ENCODE measurements around the gene HBA2. TPM values are rescaled to one million over a fixed set of nuclear protein-coding genes. Genes with fewer than 3 reads are reported as not detected.
"Not testable (repeated sequence)": the region's sequence is repeated elsewhere in the genome, so short reads cannot be mapped to it uniquely, and the experiment has no call there.

HBA2 gene
- total RNA-seq: not detected in 2 replicates

DNA sequence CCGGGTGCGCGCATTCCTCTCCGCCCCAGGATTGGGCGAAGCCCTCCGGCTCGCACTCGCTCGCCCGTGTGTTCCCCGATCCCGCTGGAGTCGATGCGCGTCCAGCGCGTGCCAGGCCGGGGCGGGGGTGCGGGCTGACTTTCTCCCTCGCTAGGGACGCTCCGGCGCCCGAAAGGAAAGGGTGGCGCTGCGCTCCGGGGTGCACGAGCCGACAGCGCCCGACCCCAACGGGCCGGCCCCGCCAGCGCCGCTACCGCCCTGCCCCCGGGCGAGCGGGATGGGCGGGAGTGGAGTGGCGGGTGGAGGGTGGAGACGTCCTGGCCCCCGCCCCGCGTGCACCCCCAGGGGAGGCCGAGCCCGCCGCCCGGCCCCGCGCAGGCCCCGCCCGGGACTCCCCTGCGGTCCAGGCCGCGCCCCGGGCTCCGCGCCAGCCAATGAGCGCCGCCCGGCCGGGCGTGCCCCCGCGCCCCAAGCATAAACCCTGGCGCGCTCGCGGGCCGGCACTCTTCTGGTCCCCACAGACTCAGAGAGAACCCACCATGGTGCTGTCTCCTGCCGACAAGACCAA is at the start of gene HBA2:
Gene HBA2, plus strand, starts transcription at position 503 of the 568 bp plus-strand sequence. Its CDS starts 37 bp downstream, at position 540.
- intact Hi-C loops (cut with micrococcal nuclease): not testable (repeated sequence)

DNA sequence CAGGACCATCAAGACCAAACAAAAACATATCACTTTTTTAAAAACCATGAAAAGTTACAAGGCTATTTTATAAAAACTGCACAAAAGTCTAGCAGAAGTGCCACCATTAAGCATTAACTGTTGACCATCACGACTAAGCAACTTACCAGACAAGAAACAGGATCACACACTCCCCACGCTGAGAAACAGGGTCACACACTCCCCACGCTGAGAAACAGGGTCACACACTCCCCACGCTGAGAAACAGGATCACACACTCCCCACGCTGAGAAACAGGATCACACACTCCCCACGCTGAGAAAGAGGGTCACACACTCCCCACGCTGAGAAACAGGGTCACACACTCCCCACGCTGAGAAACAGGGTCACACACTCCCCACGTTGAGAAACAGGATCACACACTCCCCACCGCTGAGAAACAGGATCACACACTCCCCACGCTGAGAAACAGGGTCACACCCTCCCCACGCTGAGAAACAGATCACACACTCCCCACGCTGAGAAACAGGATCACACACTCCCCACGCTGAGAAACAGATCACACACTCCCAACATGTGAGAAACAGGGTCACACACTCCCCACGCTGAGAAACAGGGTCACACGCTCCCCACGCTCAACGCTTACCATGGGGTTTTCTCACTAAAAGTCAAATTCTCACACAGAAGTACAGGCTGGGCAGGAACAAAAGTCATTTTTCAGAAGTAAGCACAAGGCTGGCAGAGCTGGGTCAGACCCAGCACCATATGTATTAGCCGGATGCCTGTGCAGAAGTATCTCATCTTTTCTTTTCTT is 48.9 kb upstream of the HBA2 start:
- intact Hi-C loops (cut with micrococcal nuclease): not testable (repeated sequence)

DNA sequence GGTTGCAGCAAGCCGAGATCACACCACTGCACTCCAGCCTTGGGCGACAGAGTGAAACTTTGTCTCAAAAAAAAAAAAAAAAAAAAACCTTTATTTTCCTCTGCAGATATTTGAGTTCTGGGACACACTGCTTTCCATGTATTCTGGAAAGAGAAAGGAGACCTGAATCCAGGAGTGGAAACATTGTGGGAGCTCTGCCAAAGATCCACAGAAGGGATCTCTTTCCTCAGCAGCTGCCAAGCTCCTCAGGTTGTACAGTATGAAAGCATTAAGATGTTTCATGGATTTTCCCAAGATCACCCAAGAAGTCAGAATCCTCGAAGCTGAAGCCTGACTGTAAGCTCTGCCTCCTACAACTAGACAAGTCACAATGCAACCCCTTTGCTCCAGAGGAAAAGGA is 47.7 kb upstream of the HBA2 start:
- intact Hi-C loops (cut with micrococcal nuclease): no loop called here

DNA sequence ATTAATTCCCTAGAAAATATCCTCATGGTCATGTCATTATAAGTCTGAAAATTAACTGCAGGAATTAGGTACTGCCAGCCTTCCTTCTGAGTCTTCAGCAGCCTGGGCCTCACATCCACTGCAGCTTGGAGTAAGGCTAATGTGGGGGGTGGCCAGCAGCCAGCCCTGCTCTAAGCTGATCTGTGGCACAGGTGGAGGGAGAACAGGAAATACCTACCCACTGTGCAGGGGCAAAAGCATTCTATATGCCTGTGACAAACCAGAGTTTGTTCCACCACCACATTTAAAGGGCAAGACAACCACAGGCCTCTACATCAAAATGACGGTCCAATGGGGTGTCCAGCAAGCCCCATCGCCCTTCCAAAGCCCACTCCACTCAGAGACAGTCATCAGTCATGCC is 43.6 kb upstream of the HBA2 start:
- intact Hi-C loops (cut with micrococcal nuclease): no loop called here

DNA sequence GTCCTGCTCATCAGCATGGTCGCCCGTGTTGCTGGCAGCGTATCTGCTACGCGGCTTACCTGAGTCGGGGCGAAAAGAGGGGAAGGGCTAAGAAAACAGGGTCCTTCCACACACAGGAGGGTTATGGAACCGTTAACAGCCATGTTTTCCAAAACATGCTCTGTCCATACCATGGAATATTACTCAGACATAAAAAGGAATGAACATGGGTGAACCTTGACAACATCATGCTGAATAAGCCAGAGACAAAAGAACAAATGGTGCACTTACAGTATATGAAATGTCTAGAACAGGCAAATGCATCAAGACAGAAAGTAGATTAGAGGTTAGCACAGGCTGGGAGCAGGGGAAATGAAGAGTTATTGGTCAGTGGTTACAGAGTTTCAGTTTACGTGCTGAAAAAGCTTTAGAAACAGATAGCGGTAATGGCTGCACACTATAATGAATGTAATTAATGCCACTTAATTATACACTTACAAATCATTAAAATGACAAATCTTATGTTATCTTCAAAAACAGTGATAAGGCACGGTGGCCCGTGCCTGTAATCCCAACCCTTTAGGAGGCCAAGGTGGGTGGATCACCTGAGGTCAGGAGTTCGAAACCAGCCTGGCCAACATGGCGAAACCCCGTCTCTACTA is 42.0 kb upstream of the HBA2 start:
- intact Hi-C loops (cut with micrococcal nuclease): no loop called here

DNA sequence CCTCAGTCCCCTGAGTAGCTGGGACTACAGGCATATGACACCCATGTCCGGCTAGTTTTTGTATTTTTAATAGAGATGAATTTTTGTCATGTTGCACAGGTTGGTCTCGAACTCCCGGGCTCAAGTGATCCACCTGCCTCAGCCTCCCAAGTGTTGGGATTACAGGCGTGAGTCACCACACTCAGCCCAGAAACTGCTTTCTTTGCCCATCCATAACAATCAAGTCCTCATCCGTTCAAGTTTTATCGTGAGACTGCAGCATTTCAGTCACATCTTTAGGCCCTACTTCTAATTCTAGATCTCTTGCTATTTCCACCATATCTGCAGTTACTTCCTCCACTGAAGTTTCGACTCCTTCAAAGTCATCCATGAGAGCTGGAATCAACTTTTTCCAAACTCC is 40.6 kb upstream of the HBA2 start:
- intact Hi-C loops (cut with micrococcal nuclease): no loop called here

DNA sequence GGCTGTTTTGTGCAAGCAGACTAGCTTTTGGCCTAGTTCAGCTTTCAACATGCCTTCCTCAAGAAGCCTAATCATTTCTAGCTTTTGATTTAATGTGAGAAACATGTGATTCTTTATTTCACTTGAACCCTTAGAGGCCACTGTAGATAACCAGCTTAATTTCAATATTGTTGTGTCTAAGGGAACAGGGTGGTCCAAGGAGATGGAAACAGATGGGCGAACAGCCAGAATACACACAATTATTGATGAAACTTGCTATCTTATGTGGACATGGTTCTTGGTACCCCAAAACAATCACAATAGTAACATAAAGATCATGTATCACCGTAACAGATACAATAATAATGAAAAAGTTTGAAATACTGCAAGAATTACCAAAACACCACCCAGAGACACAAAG is 39.0 kb upstream of the HBA2 start:
- intact Hi-C loops (cut with micrococcal nuclease): no loop called here

DNA sequence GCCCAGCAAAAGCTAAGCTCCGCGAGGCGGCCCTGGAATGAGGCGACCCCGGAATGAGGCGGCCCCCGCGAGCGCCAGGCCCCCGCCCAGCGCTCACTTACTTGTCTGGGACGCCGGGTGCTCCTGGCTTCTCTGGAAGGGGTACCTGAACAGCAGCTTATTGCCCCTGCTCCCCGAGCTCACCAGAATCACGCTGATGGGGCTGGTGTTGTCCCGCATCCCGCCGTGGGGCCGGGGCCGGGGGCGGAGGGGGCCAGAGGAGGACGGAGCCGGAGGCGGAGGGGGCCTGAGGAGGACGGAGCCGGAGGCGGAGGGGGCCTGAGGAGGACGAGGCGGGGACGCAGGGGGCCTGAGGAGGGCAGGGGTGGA is 34.6 kb upstream of the HBA2 start:
- intact Hi-C loops (cut with micrococcal nuclease): loop anchor here (1.0 kb wide), 1 partner anchor 85 kb away; the partner anchor contains the start of genes POLR3K and SNRNP25

DNA sequence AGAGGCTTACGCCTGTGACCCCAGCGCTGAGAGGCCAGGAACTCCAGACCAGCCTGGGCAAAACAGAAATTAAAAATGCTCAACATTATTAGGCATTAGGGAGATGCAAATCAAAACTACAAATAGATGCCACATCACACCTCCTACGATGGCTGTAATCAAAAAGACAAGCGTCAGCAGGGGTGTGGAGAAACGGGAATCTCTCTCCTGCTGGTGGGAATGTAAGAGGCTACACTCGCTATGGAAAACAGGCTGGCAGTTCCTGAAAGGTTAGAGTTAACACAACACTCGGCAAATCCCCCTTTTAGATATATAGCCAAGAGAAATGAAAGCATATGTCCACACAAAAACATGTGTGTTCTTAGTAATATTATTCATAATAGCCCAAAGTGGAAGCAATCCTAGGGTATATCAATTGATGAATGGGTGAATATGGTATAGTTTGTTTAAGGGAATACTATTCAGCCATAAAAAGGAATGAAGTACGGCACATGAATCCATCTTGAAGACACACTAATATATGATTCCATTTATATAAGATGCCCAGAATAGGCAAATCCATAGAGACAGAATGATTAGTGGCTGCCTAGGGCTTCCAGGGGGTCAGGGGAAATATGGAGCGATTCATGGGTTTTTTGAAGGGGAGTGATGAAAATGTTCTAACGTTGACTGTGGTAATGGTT is 32.4 kb upstream of the HBA2 start:
- intact Hi-C loops (cut with micrococcal nuclease): no loop called here

DNA sequence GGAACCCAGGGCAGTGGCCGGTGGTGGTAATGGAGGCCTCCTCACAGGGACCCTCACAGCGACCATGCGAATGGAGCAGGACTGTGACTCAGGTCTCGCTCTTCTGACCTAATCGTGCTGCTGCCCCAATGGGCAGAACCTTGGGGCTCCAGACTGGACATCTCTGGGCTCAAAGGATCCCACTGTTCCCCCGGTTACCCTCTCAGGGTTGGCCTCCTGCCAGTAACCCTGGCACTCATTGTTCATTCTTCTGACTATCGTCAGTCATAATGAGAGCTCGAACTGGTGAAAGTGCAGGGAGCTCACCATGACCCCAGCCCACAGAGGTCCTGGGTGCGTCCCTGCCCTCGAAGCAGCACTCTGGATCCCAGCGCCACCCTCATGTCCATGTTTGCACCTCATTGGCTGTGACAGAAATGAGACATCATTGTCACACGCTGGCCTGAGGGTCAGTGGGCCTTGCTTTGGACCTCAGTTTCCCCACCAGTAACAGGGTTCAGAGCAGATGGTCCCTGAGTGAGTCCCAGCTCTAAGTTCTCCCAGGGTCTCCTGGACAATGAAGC is 30.2 kb upstream of the HBA2 start:
- intact Hi-C loops (cut with micrococcal nuclease): no loop called here

DNA sequence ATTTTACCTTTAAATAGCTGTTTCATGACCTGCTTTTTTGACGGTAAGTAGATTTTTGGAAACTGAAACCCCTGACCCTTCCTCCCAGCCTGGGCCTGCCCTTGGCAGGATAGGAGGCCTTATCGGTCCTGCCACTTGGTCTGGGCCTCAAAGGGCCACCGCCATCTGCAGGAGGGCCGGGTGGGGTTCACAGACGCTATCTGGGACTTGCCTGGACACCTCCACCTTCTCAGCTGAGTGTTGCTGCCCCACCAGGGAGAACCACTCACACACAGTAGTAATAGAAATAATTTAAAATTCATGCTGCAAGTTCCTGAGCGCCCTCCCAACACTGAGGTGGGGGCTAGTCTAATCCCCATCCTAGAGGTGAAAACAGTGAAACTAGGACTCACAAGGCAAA is 29.6 kb upstream of the HBA2 start:
- intact Hi-C loops (cut with micrococcal nuclease): no loop called here

DNA sequence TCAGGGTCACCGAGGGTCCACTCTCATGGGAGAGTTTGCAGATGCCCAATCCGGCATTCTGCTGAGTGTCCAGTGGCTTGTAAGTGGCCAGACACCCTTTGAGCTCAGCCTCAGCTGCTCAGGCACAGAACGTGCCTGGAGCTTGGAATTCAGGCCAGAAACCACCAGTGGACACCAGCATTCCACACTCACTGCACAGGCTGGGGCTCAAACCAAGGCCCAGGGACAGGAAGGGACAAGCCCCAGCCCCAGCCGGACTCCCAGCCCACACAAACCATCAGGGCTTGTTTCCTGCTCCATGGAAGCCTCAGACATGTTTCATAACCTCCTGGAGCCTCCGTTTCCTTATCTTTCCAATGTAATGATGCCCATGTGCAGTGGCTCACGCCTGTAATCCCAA is 29.2 kb upstream of the HBA2 start:
- intact Hi-C loops (cut with micrococcal nuclease): no loop called here

DNA sequence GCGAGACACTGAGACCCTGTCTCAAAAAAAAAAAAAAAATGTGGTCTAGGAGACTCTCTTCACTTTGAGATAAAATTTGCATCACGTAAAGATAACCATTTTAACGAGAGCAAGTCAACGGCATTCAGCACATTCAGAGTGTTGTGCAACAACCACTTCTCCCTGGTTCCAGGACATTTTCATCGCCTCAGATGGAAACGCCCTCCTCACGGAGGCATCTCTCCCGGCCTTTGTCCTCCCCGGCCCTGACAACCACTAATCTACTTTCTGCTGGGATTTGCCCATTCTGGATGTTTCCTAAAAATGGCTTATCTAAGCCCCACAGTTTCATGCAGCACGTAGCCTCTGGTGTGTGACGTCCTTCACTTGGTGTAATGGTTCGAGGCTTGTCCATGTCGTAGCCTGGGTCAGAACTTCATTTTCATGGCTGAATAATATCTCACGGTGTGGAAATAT is 27.9 kb upstream of the HBA2 start:
- intact Hi-C loops (cut with micrococcal nuclease): no loop called here

DNA sequence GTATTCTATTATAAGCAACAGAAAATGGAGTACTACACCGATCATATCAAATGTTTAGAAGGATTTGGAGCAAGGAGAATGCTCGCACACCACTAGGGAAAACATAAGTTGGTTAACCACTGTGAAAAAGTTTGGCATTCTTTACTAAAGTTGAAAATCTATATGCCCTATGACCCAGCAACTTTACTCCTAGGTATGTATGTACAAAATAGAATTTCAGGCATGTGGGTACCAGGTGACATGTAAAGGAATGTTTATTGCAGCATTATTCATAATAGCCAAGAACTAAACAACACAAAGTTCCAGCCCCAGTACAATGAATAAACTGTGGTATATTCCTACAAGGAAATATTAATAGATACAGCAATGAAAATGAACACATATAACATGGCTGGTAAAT is 26.0 kb upstream of the HBA2 start:
- intact Hi-C loops (cut with micrococcal nuclease): no loop called here

DNA sequence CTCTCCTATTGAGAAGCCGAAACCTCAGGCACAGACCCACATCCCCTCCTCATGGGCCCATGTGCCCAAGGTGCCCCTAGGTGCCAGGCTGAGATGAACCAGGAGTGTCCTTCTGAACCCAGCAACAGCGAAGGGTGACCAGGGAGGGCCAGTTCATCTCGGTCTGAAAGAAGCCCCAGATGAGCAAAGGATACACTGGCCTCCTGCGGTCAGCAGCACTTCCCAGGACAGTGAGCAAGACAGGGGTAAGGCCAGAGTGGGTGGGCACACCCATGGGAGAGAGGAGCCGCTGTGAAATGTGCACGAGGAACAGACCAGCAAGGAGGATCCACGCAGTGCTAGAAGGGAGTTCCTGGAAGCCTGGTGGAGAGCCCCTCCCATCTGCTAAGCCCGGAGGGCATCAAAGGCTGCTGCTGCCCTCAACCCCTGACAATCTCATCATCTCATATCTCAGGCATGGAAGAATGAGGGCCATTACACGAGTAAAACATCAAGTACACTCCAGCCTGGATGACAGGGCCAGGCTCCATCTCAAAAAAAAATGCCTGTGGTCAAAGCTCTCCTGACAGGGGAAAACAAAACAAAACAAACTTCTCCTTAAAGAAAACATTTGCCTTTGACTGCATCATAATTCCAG is 23.5 kb upstream of the HBA2 start:
- intact Hi-C loops (cut with micrococcal nuclease): no loop called here

DNA sequence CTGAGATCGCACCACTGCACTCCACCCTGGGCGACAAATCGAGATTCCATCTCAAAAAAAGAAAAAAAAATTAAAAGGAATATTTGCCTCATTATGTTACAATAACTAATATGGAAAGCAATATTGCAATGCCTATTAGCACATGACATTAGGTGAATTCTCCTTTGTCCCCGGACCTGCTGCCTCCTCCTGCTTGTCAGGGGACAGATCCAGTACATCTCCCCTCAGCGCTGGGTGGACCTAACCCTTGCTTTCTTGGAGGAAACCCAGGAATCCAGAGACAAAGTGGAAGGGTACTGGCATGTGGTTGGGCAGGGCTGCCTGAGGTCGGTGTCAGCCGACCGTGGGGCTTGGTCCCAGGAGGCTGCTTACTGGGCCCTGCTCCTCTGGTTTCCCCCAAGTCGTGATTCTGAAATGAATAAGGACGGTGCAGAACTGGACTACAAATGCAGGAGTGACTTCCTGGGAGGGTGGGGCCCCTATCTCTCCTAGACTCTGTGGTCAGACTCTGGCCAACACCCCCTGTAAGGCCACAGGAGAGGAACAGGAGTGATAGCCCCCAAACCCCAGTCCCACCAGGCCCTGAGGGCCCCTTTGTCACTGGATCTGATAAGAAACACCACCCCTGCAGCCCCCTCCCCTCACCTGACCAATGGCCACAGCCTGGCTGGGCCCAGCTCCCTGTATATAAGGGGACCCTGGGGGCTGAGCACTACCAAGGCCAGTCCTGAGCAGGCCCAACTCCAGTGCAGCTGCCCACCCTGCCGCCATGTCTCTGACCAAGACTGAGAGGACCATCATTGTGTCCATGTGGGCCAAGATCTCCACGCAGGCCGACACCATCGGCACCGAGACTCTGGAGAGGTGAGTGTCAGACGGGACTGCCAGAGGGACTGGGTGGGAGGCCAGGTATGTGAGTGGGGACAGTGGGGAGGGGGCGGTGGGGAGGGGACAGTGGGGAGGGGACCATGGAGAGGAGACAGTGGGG is 20.2 kb upstream of the HBA2 start, which contains the start of gene HBZ:
Gene HBZ, plus strand, starts transcription at position 504 of the 988 bp plus-strand sequence. Its CDS starts 266 bp downstream, at position 770.
- intact Hi-C loops (cut with micrococcal nuclease): no loop called here

DNA sequence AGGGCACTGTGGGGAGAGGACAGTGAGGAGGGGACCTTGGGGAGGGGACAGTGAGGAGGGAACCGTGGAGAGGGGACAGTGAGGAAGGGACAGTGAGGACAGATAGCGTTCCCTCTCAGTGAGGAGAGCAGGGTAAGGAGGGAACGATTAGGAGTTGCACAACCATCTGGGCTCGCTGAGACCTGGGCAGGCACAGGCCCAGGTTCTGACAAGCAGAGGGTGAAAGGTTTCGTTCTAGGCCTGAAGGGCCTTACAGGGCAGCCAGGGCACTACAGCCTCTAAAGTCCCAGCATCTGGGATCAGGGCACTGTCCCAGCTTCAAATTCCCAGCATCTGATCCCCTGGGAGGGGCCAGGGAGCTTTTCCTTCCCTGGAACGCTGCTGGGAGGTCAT is 19.6 kb upstream of the HBA2 start:
- intact Hi-C loops (cut with micrococcal nuclease): not testable (repeated sequence)

DNA sequence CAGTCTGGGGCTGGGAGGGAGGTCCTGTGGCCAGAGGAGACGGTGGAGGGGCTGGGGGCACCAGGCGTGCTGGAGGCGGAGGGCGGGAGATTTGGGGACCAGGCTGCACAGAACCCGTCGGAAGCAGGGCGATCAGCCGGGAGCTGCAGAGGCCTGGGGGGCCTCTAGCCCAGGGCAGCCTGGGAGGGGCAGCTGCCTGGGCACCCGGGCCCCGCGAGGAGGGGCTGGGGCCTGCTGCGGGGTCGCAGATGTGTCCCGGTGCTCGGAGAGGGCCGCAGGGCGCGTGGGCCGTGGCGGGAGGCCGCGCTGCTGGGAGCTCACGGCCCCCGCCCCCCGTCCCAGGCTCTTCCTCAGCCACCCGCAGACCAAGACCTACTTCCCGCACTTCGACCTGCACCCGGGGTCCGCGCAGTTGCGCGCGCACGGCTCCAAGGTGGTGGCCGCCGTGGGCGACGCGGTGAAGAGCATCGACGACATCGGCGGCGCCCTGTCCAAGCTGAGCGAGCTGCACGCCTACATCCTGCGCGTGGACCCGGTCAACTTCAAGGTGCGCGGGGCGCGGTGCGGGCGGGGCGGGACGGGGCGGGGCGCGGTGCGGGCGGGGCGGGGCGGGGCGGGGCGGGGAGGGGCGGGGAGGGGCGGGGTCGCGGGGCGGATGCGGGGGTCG is 19.0 kb upstream of the HBA2 start:
- intact Hi-C loops (cut with micrococcal nuclease): not testable (repeated sequence)
